Measurements from ENCODE around the gene COL4A1.

The COL4A1 gene

GRCh38 chr13:110341445-110342244 is 34.7 kb upstream of the COL4A1 start:
- no peak for DNase-seq (ENCODE audit: low spot score)

DNA sequence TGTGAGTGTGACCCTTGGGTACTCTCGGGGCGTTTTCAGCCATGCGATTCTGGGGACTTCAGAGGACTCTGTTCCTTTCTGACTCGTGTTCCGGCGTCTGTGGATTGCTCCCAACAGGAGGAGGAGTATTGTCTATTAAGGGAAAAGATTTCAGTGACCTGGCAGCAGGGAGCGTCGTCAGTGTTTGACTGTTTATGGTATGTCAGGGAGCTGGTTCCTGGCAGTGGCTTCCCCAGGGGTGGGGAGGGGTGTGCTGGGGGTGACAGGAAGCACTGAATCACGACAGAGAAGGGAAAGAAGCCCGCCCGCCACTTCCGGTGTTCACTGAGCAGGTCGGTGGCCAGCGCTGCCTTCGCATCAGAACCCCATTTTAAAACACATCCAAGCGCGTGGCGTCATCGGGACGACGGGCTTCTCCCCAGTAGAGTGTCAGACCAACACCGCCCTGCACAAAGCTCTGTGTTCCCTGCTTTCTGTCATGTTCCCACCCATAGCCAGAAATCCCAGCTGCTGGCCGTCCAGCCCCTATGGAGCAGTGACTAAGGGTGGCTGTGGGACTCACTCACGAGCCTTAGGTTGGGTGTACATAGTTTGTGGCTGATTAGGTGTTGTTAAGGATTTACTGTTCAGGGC is 34.0 kb upstream of the COL4A1 start:
- DNase-seq (ENCODE audit: low spot score), result no peak

GRCh38 chr13:110339975-110340550 is 33.1 kb upstream of the COL4A1 start:
- no peak for DNase-seq (ENCODE audit: low spot score)

GRCh38 chr13:110339263-110339662 is 32.3 kb upstream of the COL4A1 start:
- DNase-seq (ENCODE audit: low spot score), result no peak

GRCh38 chr13:110338441-110339101 is 31.6 kb upstream of the COL4A1 start:
- no peak for DNase-seq (ENCODE audit: low spot score)

GRCh38 chr13:110337247-110337646 is 30.3 kb upstream of the COL4A1 start:
- DNase-seq (ENCODE audit: low spot score), result no peak

DNA sequence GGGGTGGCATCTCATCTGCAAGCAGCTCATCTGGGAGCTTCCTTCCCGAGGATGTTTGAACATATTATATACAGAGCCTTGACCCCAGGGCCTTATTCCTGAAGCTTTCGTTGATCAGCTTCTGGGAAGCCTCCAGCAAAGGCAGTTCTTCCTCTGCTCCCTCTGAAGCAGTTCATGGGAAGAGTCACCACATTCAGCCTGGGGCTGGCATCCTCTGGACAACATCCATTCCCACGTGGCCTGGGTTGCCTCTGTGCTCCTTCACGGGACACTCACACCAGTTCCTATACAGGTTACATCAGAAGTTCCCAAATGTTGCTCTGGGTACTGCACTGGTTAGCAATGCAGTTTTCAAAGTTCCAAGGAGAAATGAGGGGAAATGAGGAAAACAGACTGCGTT is 29.7 kb upstream of the COL4A1 start:
- DNase-seq (ENCODE audit: low spot score), result no peak

DNA sequence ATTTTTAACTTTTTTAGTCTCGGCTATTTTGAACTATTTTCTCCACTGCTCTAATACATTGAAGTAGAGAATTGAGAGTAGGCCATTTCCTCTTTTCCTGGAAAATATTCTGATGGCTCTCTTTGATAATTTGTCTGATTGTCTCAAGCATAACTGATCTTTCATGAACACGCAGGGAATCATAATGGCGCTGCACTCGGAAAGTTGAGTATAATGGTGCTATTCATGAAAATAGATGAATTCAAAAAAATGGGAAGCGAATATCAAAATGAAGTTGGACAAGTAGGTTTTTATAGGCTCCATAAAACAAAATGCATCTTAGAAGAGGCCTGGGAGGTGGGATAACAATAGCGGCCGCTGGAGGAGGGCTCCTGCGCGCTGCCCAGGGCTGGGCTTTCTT is 29.2 kb upstream of the COL4A1 start:
- no peak for DNase-seq (ENCODE audit: low spot score)

- no peak for DNase-seq (ENCODE audit: low spot score)
These were observed 28.0 kb upstream of the COL4A1 start for GRCh38 chr13:110334841-110335490.

- no peak for DNase-seq (ENCODE audit: low spot score)
These were observed 27.3 kb upstream of the COL4A1 start for GRCh38 chr13:110334256-110334655.

GRCh38 chr13:110333837-110334236 is 26.9 kb upstream of the COL4A1 start:
- no peak for DNase-seq (ENCODE audit: low spot score)

GRCh38 chr13:110332750-110333149 is 25.8 kb upstream of the COL4A1 start:
- DNase-seq (ENCODE audit: low spot score), result no peak

- no peak for DNase-seq (ENCODE audit: low spot score)
These were observed 24.4 kb upstream of the COL4A1 start for GRCh38 chr13:110331362-110331761.

GRCh38 chr13:110330491-110331011 is 23.6 kb upstream of the COL4A1 start:
- DNase-seq (ENCODE audit: low spot score), result no peak

- no peak for DNase-seq (ENCODE audit: low spot score)
These were observed 23.0 kb upstream of the COL4A1 start for GRCh38 chr13:110329798-110330461.

DNA sequence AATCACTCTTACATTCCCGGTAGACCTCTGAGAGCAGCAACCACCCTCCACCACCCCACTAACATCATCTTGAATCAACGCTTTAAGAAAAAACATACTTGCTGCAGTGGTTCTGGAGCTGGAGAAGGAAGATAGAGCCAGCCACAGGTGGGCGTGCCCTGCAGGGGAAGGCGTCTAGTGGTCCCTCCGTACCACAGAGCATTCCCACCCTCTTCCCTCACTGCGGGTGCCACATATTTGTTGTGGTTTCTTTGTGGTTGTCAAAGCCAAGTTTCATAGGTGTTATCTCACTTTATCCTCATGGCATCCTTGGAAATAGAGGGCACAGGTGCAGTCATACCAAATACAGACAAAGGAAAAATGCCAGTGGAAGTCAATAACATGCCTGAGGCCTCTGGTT is 22.3 kb upstream of the COL4A1 start:
- DNase-seq (ENCODE audit: low spot score), result no peak

- no peak for DNase-seq (ENCODE audit: low spot score)
These were observed 21.6 kb upstream of the COL4A1 start for GRCh38 chr13:110328573-110328972.

- no peak for DNase-seq (ENCODE audit: low spot score)
These were observed 20.2 kb upstream of the COL4A1 start for GRCh38 chr13:110327051-110327721.

- no peak for DNase-seq (ENCODE audit: low spot score)
These were observed 19.4 kb upstream of the COL4A1 start for GRCh38 chr13:110326263-110326904.

DNA sequence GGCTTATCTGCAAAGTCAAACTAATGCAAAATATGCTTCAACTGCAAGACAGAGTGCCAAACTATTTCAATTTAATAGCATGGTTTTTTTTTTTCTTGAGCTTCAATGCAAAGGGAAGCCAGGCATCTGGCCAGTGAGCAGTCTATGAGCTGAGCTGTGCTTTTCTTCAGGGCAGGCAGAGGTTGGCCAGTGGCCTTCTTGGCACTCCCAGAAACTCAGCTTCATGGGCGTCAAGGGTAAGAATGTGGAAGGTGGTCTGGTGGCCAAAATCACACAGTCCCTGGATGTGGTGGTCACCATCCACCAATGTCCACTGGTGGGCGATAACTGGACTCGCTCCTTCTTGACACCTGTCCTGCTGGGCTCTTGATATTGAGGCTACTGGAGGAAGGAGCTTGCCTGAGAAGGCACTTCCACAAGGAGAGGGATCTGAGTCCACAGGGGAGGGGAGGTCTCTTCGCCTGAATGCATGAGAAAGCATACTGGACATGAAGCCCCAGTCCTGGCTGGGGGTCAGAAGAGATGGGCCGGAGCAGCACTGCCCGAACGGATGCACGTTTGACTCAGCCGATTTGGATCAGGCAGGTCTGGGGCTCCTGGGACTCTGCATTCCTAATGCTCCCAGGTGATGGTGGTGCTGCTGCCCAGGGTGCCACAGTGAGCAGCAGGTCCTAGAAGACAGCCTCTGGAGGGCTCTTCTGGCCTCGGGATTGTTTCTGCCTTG is 17.2 kb upstream of the COL4A1 start:
- DNase-seq (ENCODE audit: low spot score), result no peak
